ENCODE measurements around the gene MFSD6L. TPM values are rescaled to one million over a fixed set of nuclear protein-coding genes. Genes with fewer than 3 reads are reported as not detected.
"Not testable (repeated sequence)": the region's sequence is repeated elsewhere in the genome, so short reads cannot be mapped to it uniquely, and the experiment has no call there.

MFSD6L gene
- total RNA-seq, 1 experiment from 2014 or later = not detected

DNA sequence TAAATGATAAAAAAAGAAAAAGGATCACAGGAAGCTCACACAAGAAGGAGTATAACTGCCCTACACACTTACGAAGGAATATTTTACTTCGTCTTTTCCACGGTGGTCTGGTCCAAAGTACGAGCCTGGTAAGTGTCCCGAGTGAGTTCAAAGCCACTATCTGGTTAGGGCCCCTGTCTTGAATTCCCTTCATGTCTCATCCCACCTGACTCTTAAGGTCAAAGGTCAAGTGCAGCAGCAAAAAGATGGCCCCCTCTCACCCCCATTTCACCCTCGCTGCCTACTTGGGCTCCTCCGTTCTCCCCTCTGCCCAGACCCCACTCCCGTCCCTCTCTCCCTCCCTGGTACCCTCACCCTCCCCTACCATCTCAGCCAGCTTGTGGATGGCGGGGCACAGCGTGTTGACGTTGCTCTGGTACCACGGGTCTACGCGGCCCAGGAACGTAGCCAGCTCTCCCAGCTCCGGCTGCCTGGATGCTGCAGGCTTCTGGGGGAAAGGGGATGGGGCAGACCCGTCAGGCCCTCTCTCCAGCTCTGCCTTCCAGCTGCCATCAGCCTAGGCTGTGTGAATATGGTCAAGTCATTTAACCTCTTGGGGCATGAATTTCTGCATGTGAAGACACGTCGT lies 27.8 kb upstream of the MFSD6L start:
- DNase-seq (ENCODE audit: low read depth) = no peak

DNA sequence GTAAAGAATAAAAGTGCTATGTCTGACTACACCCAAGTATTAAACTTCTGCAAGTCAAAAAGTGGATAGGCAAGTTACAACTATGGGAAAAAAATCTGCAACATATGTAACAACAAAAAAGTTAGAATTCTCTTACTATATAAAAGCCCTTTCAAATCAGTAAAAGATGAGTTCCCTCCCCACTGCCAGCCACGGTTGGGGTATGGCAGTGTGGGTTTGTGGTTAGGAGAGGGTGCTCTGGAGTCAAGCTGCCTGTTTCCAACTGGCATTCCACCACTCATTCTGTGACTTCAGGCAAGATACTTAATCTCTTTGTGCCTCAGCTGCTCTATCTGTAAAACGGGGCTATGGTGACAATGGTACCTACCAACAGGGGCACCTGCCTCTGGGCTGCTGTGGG lies 26.6 kb upstream of the MFSD6L start:
- DNase-seq (ENCODE audit: low read depth) = no peak

- no peak for DNase-seq (ENCODE audit: low read depth)
Observed at GRCh38 chr17:8823279-8823678, 24.1 kb upstream of the MFSD6L start.

- no peak for DNase-seq (ENCODE audit: low read depth)
Observed at GRCh38 chr17:8822401-8823035, 23.4 kb upstream of the MFSD6L start.

DNA sequence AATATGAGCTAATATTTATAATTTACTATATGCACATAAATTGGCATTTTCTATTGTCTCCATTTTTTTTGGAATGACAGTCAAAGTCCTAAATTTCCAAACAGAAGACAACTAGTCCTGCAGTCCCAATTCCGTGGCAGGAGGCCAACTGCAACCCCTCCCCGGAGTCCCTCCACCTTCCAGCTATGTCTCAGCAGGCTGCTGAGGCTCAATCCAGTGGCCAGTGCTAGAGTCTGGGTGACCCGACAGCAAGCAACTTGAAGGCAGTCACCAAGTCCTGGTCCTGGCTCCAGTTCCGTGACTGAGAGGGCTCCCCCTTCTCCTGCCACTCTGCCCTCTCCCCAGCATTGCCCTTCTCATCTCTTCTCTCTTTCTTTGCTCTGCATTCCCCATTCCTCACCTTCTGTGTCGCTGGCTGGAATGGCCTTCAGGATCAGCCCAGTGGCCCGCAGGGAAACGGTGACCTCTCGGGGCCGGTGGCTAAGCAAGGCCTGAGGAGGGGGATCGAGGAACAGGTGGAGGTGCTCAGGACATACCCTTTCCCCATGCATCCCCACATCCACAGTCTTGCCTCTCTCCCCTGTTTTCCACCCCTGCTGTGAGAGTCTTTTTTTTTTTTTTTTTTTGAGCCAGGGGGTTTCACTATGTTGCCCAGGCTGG lies 22.4 kb upstream of the MFSD6L start:
- DNase-seq (ENCODE audit: low read depth) = no peak

DNA sequence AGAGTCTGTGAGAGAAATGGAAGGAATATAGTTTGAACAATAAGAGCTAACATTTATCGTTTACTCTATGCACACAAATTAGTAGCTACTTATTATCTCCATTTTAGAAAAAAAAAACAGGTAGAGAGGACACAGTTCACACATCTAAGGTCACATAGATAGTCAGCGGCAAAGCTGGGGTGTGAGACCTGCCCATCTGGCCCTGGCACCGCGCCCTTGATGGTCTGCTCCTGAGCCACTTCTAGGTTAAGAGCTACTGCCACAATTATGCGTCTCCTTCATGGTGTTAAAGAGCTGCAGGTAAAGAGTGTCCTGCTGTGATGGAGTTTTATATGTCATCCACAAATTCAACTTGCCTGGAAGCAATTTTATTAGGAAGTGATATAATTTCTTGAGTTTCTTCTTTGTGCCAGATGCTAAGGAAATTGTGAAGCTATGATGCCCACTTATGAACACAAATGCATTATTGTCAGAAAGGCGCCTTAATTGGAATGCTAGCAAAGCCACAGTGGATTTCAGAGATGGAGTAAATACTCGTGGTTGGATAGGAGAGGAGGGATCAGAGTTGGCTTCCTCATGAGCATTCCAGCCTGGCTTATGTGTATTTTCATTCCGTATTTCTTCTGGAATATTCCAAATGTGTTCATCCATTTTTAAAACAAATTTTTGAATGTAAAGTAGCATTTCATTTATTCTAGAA lies 21.3 kb upstream of the MFSD6L start:
- no peak for DNase-seq (ENCODE audit: low read depth)

GRCh38 chr17:8818654-8819330 lies 19.6 kb upstream of the MFSD6L start:
- DNase-seq (ENCODE audit: low read depth) = no peak

DNA sequence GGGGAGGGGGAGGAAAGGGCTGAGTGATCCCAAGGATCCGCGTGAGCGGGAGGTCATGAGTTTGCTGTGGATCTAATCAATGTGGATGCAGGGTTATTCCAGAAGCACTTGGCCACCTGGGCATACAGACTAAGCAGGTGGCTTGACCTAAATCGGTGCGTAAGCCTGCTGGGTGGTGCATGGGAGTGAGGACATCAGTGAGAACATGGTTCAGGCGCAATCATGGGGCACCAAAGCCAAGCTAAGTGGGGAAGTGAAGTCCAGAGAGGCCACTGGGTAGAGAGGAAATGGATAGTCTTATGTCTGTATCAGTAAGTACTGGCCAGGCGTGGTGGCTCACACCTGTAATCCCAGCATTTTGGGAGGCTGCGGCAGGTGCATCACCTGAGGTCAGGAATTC lies 18.9 kb upstream of the MFSD6L start:
- no peak for DNase-seq (ENCODE audit: low read depth)

GRCh38 chr17:8806926-8807550 lies 7.9 kb upstream of the MFSD6L start:
- no peak for DNase-seq (ENCODE audit: low read depth)

DNA sequence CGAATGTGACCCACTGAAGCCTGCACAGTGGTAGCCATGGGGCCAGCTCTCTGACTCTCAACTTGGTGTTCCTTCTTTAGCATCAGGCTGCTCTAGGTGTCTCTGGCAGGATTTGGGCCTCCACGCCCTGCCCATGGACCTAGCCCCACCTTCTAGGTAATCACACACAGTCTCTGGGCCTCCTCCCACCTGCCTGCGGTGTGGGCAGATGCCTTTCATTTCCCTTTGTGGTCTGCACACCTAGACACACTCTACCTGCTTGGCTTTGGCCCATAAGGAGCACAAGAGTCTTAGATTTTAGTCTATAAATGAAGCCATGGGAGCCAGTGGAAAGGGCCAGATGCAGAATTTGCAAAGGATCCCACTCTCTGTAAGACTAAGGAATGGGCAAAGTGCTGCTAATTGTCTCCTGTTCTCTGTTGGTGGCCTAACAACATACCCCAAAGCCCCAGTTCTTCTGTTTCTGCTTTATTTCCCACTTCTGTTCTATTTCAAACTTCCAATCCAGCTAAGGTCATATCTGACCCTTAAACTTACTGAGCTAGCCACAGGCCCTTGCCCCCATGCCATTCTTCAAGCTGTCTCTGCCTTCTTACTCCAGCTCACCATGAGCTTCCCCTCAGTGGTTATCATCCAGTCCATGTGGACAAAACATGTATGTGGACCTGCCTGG lies 7.2 kb upstream of the MFSD6L start:
- DNase-seq (ENCODE audit: low read depth) = no peak

DNA sequence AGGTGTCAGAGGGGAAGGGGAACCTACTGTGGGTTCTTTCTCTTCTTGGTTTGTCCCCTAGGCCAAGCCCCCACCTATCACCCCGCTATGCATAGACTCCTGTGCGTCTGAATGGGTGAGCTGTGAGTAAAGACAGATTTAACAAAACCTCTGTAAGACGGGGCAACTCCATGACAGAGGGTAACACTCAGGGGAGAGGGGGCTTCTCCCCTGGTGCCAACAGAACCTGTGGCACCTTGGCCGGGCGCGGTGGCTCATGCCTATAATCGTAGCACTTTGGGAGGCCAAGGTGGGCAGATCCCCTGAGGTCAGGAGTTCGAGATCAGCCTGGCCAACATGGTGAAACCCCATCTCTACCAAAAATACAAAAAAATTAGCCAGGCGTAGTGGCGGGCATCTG lies 6.2 kb upstream of the MFSD6L start:
- DNase-seq (ENCODE audit: low read depth) = not testable (repeated sequence)

- no peak for DNase-seq (ENCODE audit: low read depth)
Observed at GRCh38 chr17:8803531-8804420, 4.6 kb upstream of the MFSD6L start.

GRCh38 chr17:8801135-8801840 lies 2.1 kb upstream of the MFSD6L start:
- no peak for DNase-seq (ENCODE audit: low read depth)

- no peak for DNase-seq (ENCODE audit: low read depth)
Observed at GRCh38 chr17:8800656-8801055, 1.5 kb upstream of the MFSD6L start.

GRCh38 chr17:8799570-8800212 lies 526 bp upstream of the MFSD6L start:
- no peak for DNase-seq (ENCODE audit: low read depth)

DNA sequence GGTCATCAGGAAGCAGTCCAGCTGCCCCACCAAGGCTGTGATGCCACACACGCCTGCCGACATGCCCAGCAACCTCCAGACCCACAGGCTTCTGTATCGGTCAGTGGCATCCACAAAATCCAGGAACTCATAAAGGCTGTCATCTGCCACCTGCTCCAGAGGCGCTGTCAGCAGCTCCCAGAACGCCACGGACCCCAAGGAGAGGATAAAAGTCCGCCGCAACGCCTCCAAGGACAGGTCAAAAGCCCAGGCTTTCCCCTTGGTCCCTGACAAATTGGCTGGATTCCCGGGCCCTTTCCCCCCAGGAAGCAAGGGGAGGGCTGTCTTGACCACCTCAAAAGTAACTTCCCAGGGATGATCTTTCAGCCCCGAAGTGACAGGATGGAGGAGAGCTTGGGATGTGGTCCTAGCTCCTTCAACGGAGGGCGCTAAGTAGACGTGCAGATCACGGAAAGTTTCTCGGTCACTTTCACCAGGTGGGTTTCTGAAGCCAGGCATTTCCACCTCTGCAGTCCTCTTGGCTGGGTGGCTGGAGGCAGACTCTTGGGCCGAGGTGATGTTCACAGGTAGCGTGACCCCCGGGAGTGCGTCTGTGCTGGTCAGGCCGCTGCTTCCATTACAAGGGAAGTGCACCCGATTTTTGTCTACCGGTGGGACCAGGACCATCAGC lies 854 bp downstream of the MFSD6L start:
- DNase-seq (ENCODE audit: low read depth) = no peak

DNA sequence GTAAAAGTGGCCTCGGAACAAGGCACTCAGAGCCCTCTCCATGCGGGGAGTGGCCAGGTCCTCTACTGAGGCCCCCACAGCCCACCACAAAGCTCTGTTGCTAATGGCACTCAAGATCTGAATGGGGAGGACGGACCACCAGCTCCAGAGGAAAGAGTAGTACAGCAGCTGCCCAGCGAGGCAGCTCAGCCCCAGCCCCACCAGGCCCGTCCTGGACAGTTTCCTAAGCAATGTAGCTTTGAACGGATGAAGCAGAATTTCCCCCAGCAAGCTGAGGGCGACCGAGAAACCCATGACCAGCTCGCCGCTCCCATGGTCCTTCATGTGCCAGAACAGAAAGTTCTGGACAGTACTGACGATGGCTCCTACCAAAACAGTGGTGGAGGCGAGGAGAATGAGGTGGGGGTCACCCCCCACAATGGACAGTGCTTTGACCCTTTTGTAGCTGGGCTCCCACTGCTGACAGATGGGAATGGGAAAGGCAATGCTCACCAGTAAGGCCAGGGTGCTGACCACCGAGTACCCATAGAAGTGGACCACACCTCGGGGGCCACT lies 1.5 kb downstream of the MFSD6L start:
- no peak for DNase-seq (ENCODE audit: low read depth)

DNA sequence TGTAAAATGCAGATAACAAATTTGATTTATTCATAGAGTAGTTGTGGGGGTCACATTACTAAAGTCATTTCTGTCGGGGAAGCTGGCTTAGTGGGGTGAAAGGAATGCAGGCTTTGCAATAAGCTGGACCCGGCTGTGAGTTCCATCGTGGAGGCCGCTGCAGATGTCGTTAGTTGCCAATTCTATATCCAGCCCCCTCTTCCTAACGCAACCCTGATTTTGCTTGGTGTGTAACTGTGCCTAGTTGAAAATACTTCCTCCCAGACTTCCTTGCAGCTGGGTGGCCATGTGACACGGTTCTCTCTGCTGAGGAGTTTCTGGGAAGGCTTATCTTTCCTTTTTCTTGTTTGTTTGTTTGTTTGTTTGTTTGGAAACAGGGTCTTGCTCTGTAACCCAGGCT lies 4.5 kb downstream of the MFSD6L start:
- DNase-seq (ENCODE audit: low read depth) = no peak

Data from LHCN-M2 (cell line).